Endothelial cell of umbilical vein (primary cell): ENCODE data around the gene MLH1.

Experiments used
- CTCF ChIP-seq, 2 donors: IDR thresholded peaks; 1 replicate in 1 of 2; 2 replicates in 1 of 2; pipeline ENCODE4 v1.5.1; 2011; ENCODE audit warnings: low read length in 2 of 2, mild to moderate bottlenecking in 2 of 2, moderate library complexity in 2 of 2, control low read depth in 1 of 2, inconsistent platforms in 1 of 2, low read depth in 1 of 2; ENCODE audit not compliant: insufficient read depth in 1 of 2; ENCODE audit errors: extremely low read depth in 1 of 2
- POLR2A ChIP-seq: IDR thresholded peaks from 2 replicates; pipeline ENCODE4 v1.6.1; 2012; ENCODE audit warnings: low read depth, mild to moderate bottlenecking, control low read depth, low read length

DNA sequence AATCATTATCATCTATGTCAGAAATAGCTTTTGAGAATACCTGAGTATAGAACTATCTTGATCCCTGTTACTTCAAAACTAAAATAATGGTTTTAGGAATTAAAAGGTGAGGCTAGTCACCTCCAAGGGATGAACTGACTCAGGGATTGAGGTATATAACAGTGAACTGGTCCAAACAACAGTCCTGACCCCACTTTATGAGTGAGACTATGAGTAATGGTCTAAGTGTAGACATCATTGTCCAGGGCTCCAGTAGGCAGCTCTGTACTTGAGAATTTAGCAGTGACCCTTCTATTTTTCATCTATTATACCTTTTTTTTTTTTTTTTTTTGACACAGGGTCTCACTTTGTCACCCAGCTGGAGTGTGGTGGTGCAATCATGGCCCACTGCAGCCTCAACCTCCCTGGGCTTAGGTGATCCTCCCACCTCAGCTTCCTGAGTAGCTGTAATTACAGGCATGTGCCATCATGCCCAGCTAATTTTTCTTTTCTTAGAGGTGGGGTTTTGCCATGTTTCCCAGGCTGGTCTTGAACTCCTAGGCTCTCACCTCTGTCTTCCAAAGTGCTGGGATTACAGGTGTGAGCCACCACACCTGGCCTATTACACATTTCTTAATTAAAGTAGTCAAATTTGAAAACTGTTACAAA, 36.3 kb downstream of the MLH1 start:
- no peak for TF ChIP-seq CTCF (IDR thresholded peaks at IDR 0.05; ENCODE audit: extremely low read depth in 1 of 2, insufficient read depth in 1 of 2, low read depth in 1 of 2, low read length in 2 of 2)
- TF ChIP-seq POLR2A: no peak
